GM12891 (cell line): ENCODE results near the gene PIF1.

Experiments used
- DNase-seq: peaks from one replicate; pipeline ENCODE4 v3.0.0; 2011; ENCODE audit warnings: low spot score; ENCODE audit not compliant: insufficient read length
- FAIRE-seq: peaks from 2 replicates; lab custom pipeline; 2011; peaks lifted over from hg19 to GRCh38; lab: Jason Lieb, UNC
- PAX5 ChIP-seq: IDR thresholded peaks from 2 replicates; pipeline ENCODE4 v1.6.1; 2011; ENCODE audit warnings: low read length, moderate library complexity, mild to moderate bottlenecking; ENCODE audit not compliant: insufficient read depth, severe bottlenecking
- POLR2A ChIP-seq: IDR thresholded peaks from 2 replicates; pipeline ENCODE4 v1.6.1; 2011; ENCODE audit warnings: low read depth, low read length, control low read depth
- POLR2AphosphoS5 ChIP-seq: IDR thresholded peaks from 2 replicates; pipeline ENCODE4 v1.6.1; 2011; ENCODE audit warnings: low read depth, low read length, control low read depth
- POU2F2 ChIP-seq: IDR thresholded peaks from 2 replicates; pipeline ENCODE4 v1.6.1; 2011; ENCODE audit warnings: low read depth, mild to moderate bottlenecking, control low read depth, low read length, moderate library complexity
- SPI1 ChIP-seq: IDR thresholded peaks from 2 replicates; pipeline ENCODE4 v1.6.1; 2011; ENCODE audit warnings: low read depth, low read length, control low read depth
- TAF1 ChIP-seq: IDR thresholded peaks from 2 replicates; pipeline ENCODE4 v1.6.1; 2011; ENCODE audit warnings: low read depth, low read length, control low read depth

The PIF1 gene

DNA sequence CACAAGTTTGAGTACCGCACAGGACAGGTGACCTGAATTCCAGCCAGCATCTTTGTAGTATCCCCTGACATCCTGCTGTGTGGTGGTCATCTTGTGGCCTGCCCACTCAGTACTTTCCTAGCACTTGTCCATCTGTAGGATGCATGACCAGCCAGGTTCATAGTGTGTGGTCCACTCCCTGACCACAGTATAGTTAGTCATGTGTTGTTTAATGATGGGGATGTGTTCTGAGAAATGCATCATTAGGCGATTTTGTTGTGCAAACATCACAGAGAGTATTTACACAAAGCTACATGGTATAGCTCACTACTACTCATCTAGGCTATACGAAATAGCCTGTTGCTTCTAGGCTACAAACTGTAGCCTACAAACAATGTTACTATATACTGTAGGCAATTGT is 33.2 kb downstream of the PIF1 start:
- FAIRE-seq = no peak
- DNase-seq = no peak
- TF ChIP-seq POU2F2 (no peak), SPI1 (no peak), PAX5 (no peak), POLR2AphosphoS5 (no peak)

DNA sequence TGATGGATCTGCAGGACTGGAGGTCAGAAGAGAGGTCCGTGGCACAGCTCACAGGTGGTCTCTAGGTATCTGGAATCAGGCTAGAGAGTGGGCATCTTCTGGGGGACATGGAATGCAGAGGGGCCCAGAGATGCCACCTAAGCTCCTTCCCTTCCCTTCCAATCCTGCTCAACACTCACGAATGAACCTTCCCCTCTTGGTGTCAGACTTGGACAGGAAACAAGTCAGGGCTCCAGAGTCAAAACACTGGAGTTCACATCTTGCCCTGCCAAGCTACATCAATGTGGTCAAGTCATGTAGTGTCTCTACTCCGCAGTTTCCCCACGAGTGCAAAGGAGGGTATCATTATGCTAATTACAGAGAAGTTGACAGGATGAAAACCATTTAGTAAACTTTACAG is 34.0 kb downstream of the PIF1 start:
- DNase-seq (no peak), FAIRE-seq (no peak)
- TF ChIP-seq PAX5 (no peak), SPI1 (no peak), POU2F2 (no peak), POLR2A (no peak), POLR2AphosphoS5 (no peak), TAF1 (no peak)

- DNase-seq (no peak), FAIRE-seq (no peak)
- no peak for TF ChIP-seq POLR2A
- TF ChIP-seq SPI1 = no peak
- TF ChIP-seq PAX5 = no peak
- TF ChIP-seq TAF1 = no peak
Observed at GRCh38 chr15:64783796-64784195, 41.7 kb downstream of the PIF1 start.

DNA sequence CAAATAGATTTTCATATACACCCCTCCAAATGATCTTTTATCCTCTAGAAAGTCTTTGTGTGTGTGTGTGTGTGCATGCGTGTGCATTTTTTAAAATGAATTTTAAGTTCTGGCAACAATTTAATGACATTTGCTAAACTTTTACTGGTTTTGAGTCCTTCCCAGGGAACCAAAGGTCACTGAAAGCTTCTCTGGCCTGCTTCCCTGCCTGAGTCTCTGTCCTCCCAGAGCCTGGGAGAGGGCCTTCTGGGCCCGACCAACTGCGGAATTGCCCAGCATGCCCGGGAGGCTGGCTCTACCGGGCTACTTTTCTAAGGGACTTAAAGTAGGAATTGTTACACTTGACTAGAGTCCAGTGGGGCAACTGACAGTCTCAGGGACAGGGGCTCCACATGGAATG is 42.7 kb downstream of the PIF1 start:
- DNase-seq (no peak), FAIRE-seq (no peak)
- no peak for TF ChIP-seq TAF1
- TF ChIP-seq PAX5 = no peak

DNA sequence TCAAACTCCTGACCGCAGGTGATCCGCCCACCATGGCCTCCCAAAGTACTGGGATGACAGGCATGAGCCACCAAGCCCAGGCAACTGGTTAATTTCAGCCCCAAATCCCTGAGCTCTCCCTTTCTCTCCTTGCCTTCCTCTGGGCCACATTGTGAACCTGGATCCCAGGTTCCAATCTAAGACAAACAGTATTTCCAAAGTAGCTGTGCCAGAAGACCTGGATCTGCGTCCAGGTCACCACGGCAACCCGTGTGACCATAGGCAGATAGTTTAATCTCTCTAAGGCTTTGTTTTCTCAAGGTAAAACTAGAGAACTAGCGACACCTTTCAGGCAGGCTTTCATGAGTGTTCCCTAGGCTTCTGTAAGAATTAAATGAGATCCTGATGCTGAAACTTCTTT is 44.1 kb downstream of the PIF1 start:
- FAIRE-seq (no peak), DNase-seq (no peak)
- no peak for TF ChIP-seq POLR2AphosphoS5
- no peak for TF ChIP-seq PAX5
- no peak for TF ChIP-seq SPI1
- TF ChIP-seq TAF1 = no peak

DNA sequence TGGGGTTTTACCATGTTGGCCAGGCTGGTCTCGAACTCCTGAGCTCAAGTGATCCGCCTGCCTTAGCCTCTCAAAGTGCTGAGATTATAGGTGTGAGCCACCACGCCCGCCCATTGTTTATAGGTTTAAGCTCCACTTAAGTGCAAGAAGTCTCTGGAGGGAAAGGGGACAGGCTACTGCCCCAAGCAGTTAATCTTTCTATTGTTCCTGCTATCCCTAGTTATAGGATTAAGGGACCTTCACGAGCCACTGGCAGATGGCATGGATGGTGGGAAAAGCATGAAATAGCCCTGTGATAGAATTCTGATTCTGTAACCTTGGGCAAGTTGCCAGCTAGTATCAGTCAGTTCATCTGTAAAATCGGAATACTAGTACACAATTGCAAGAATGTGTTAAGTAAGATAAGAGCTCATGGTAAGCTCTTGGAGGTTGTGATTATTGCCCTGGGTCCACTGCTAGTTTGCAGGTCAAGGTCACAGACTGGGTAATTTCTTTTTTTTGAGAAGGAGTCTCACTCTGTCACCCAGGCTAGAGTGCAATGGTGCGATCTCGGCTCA is 44.8 kb downstream of the PIF1 start:
- TF ChIP-seq PAX5 = no peak
- TF ChIP-seq POLR2A = no peak
- no peak for TF ChIP-seq POU2F2
- TF ChIP-seq SPI1 = no peak
- TF ChIP-seq TAF1 = no peak
- no peak for TF ChIP-seq POLR2AphosphoS5
- no peak for DNase-seq
- no peak for FAIRE-seq

DNA sequence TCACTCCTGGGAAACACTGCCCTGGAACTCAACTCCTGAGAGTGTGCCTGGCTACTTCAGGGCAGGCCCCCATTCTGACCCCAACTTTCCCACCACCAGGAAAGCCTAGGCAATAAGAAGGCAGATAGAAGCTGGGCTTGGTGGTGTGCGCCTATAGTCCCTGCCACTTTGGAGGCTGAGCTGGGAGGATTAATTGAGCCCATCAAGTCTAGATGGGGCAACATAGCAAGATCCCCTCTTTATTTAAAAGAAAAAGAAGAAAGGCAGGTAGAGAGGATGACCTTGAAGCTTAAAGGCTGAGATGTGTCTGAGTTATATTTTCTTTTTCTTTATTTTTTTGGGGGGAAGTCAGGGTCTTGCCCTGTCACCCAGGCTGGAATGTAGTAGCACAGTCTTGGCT is 45.8 kb downstream of the PIF1 start:
- TF ChIP-seq TAF1 (no peak), POU2F2 (no peak), POLR2AphosphoS5 (no peak), SPI1 (no peak), PAX5 (no peak), POLR2A (no peak)
- FAIRE-seq = no peak
- DNase-seq = no peak

- no peak for FAIRE-seq
- no peak for DNase-seq
- TF ChIP-seq PAX5 (no peak), SPI1 (no peak), POLR2AphosphoS5 (no peak), POLR2A (no peak), TAF1 (no peak), POU2F2 (no peak)
Observed at GRCh38 chr15:64779024-64779423, 46.4 kb downstream of the PIF1 start.

- TF ChIP-seq SPI1 (no peak), POLR2A (no peak), POLR2AphosphoS5 (no peak), TAF1 (no peak), PAX5 (no peak), POU2F2 (no peak)
- DNase-seq = no peak
- FAIRE-seq = no peak
Observed at GRCh38 chr15:64776402-64776786, 49.1 kb downstream of the PIF1 start.

GRCh38 chr15:64775551-64776401 is 49.7 kb downstream of the PIF1 start, which contains the start of gene RBPMS2:
RBPMS2 (minus strand) TSS chr15:64775589; CDS start chr15:64775319, 270 bp downstream.
- TF ChIP-seq POU2F2 = no peak
- TF ChIP-seq POLR2AphosphoS5 = no peak
- TF ChIP-seq POLR2A = no peak
- TF ChIP-seq SPI1 = no peak
- TF ChIP-seq PAX5 = no peak
- TF ChIP-seq TAF1 = no peak
- DNase-seq (peak; percentile 39), FAIRE-seq (no peak)
